K562 (cell line): Measurements from ENCODE around the gene FAM174C. TPM values are rescaled to one million over a fixed set of nuclear protein-coding genes. Genes with fewer than 3 reads are reported as not detected.

Experiments used
- AFF1 ChIP-seq, 2 experiments: fragments of 450-650 bp; IDR thresholded peaks; 2 replicates each; pipeline ENCODE4 v1.6.1; 2018; ENCODE audit warnings: mild to moderate bottlenecking in 2 of 2, low read depth in 1 of 2; ENCODE audit not compliant: partially characterized antibody in 2 of 2
- C11orf30 ChIP-seq: fragments of 450-650 bp; IDR thresholded peaks from 2 replicates; pipeline ENCODE4 v1.6.1; 2016; ENCODE audit warnings: low read depth, mild to moderate bottlenecking
- EZH2 ChIP-seq: IDR thresholded peaks from 2 replicates; pipeline ENCODE4 v1.6.1; 2012; ENCODE audit warnings: low read depth, mild to moderate bottlenecking, inconsistent platforms, low read length, borderline replicate concordance
- FUS ChIP-seq: fragments of 200-400 bp; formaldehyde crosslinking; optimal IDR thresholded peaks from 2 replicates; pipeline ENCODE3; 2017; ENCODE audit warnings: low read depth, low read length
- GABPA ChIP-seq: fragments of 200-800 bp; sonication (Bioruptor generic); conservative IDR thresholded peaks from 2 replicates; pipeline ENCODE4 v1.6.1; 2016; ENCODE audit warnings: low read depth, missing genetic modification characterization, missing compliant biosample characterization
- MAZ ChIP-seq, 2 experiments: fragments of 450-650 bp in 1 of 2; sonication (generic) in 1 of 2; formaldehyde crosslinking; IDR thresholded peaks in 1 of 2; conservative IDR thresholded peaks in 1 of 2; 2 replicates each; pipeline versions ENCODE4 v1.4.0 to v1.5.0; 2020; ENCODE audit warnings: mild to moderate bottlenecking in 1 of 2, missing genetic modification reagents in 1 of 2
- NR2C2 ChIP-seq, 2 experiments: fragments of 200-800 bp in 1 of 2; sonication (Bioruptor generic) in 1 of 2; sonication (generic) in 1 of 2; formaldehyde crosslinking in 1 of 2; IDR thresholded peaks; 2 replicates each; pipeline versions ENCODE4 v1.6.1 to v1.8.0; 2016 to 2022; ENCODE audit warnings: mild to moderate bottlenecking in 1 of 2, missing compliant biosample characterization in 1 of 2, missing genetic modification characterization in 1 of 2, missing genetic modification reagents in 1 of 2
- NRF1 ChIP-seq, 2 experiments: fragments of 450-650 bp; IDR thresholded peaks in 1 of 2; conservative IDR thresholded peaks in 1 of 2; 2 replicates each; pipeline ENCODE4 v1.6.1; 2014; ENCODE audit warnings: mild to moderate bottlenecking in 2 of 2
- PRMT5 ChIP-seq: sonication (generic); formaldehyde crosslinking; IDR thresholded peaks from 2 replicates; pipeline ENCODE4 v1.5.0; 2020; ENCODE audit warnings: missing genetic modification reagents
- PURB ChIP-seq: sonication (generic); formaldehyde crosslinking; IDR thresholded peaks from 2 replicates; pipeline ENCODE4 v1.9.0; 2021; ENCODE audit warnings: low read depth, mild to moderate bottlenecking, missing genetic modification reagents
- SPI1 ChIP-seq: IDR thresholded peaks from 2 replicates; pipeline ENCODE4 v1.6.1; 2011; ENCODE audit warnings: low read depth, low read length, control low read depth, borderline replicate concordance
- USF1 ChIP-seq: sonication (generic); formaldehyde crosslinking; IDR thresholded peaks from 2 replicates; pipeline ENCODE4 v1.9.0; 2022; ENCODE audit warnings: mild to moderate bottlenecking, missing genetic modification reagents
- ZBTB8A ChIP-seq: fragments of 450-650 bp; IDR thresholded peaks from 2 replicates; pipeline ENCODE4 v1.6.1; 2018; ENCODE audit warnings: mild to moderate bottlenecking, moderate library complexity; ENCODE audit not compliant: partially characterized antibody
- ZNF274 ChIP-seq: IDR thresholded peaks from 2 replicates; pipeline ENCODE4 v1.6.1; 2011; ENCODE audit warnings: low read depth, mild to moderate bottlenecking, low read length, moderate library complexity, borderline replicate concordance
- ZNF384 ChIP-seq: IDR thresholded peaks from 2 replicates; pipeline ENCODE4 v1.6.1; 2012; ENCODE audit warnings: low read depth, low read length, improper control_type of control experiment
- ZNF395 ChIP-seq: fragments of 200-800 bp; sonication (Bioruptor generic); IDR thresholded peaks from 2 replicates; pipeline ENCODE4 v1.6.1; 2017; ENCODE audit warnings: missing genetic modification characterization, missing compliant biosample characterization
- ZNF436 ChIP-seq: fragments of 250-450, 450-650 bp; sonication (Bioruptor Pico); formaldehyde crosslinking; IDR thresholded peaks from 2 replicates; pipeline ENCODE4 v1.7.0; 2020; ENCODE audit warnings: mild to moderate bottlenecking
- ZNF444 ChIP-seq: fragments of 250-450 bp; sonication (Bioruptor Pico); IDR thresholded peaks from 2 replicates; pipeline ENCODE4 v1.4.0; 2020; ENCODE audit warnings: mild to moderate bottlenecking, moderate library complexity
- ZNF57 ChIP-seq: fragments of 450-650 bp; formaldehyde crosslinking; IDR thresholded peaks from 2 replicates; pipeline ENCODE4 v1.4.0; 2020; ENCODE audit warnings: mild to moderate bottlenecking, moderate library complexity
- ZNF77 ChIP-seq: fragments of 250-450 bp; sonication (Bioruptor Pico); IDR thresholded peaks from 2 replicates; pipeline ENCODE4 v1.5.0; 2020
- polyA plus RNA-seq, 8 experiments: library from polyadenylated mRNA; depleted of rRNA in 4 of 8; stranded (reverse) in 5 of 8; unstranded in 3 of 8; fragments of >200 nt; fragmentation: Nextera tagmentation in 2 of 8; fragmentation: Illumina TruSeq in 1 of 8; extraction: Ambion mirVana in 2 of 8; extraction: Trizol in 1 of 8; gene quantifications; 2 replicates each; pipeline versions ENCODE4 v1.2.1 to v1.2.3, GENCODE V29; 2011 to 2014; ENCODE audit warnings: inconsistent platforms in 1 of 8, missing spikeins in 1 of 8
- total RNA-seq, 7 experiments: library from RNA; depleted of rRNA in 6 of 7; stranded (reverse); fragments of >200 nt in 6 of 7; fragmentation: Illumina TruSeq in 2 of 7; extraction: Trizol in 2 of 7; gene quantifications; 2 replicates each; pipeline versions ENCODE4 v1.2.1 to v1.2.3, GENCODE V29; 2011 to 2021; ENCODE audit warnings: low replicate concordance in 1 of 7

The FAM174C gene
- total and polyA plus RNA-seq, 9 of the 15 experiments (the other 6 are each of a cell fraction or from before 2014, with no cell fraction given) = 0.66 to 89.6 (median 20.3) TPM

GRCh38 chr19:1252221-1252820 lies 23.0 kb upstream of the FAM174C start (continued):
- no peak for TF ChIP-seq ZBTB8A
- TF ChIP-seq ZNF57 (CRISPR knock-in tag) = no peak
- no peak for TF ChIP-seq PRMT5 (CRISPR knock-in tag)
- TF ChIP-seq C11orf30 = no peak
- no peak for TF ChIP-seq FUS
- TF ChIP-seq ZNF77 (CRISPR knock-in tag) = no peak
- no peak for TF ChIP-seq NRF1 (conservative IDR thresholded peaks at IDR 0.05 in 1 of 2, IDR thresholded peaks at IDR 0.05 in 1 of 2)
- TF ChIP-seq MAZ (CRISPR knock-in tag; conservative IDR thresholded peaks at IDR 0.05 in 1 of 2, IDR thresholded peaks at IDR 0.05 in 1 of 2) = peak in 1 of 2 experiments; percentile 30; a peak in 1 of 4 replicates
- TF ChIP-seq AFF1 (IDR thresholded peaks at IDR 0.05; ENCODE audit: low read depth in 1 of 2, partially characterized antibody in 2 of 2) = peak in 1 of 2 experiments; percentile 57
- peak; percentile 40; the same call in 1 of the 2 replicates for TF ChIP-seq ZNF384
- TF ChIP-seq ZNF436 (CRISPR knock-in tag) = no peak
- no peak for TF ChIP-seq ZNF395 (CRISPR knock-in tag)
- TF ChIP-seq ZNF274 = no peak
- no peak for TF ChIP-seq PURB (CRISPR knock-in tag)
- 0 out of 2 replicates have a peak, but pooled peaks have one; percentile 25 for TF ChIP-seq GABPA (tag)
- TF ChIP-seq SPI1 = peak; percentile 34; the same call in 1 of the 2 replicates
- no peak for TF ChIP-seq EZH2
- peak; percentile 91 for TF ChIP-seq ZNF444 (CRISPR knock-in tag)
- TF ChIP-seq NR2C2 (CRISPR knock-in tag; IDR thresholded peaks at IDR 0.05) = no peak
- TF ChIP-seq NR2C2 (tag; IDR thresholded peaks at IDR 0.05) = peak; percentile 37; the same call in 1 of the 2 replicates
- no peak for TF ChIP-seq USF1 (CRISPR knock-in tag)
